Endothelial cell of umbilical vein (primary cell): ENCODE measurements around the gene KRT37.

Source experiments
- FOS ChIP-seq: IDR thresholded peaks from 2 replicates; pipeline ENCODE4 v1.6.1; 2011; ENCODE audit warnings: mild to moderate bottlenecking, low read length, moderate library complexity, borderline replicate concordance; ENCODE audit not compliant: insufficient read depth
- MYC ChIP-seq: IDR thresholded peaks from one replicate; pipeline ENCODE4 v1.6.1; 2011; ENCODE audit warnings: mild to moderate bottlenecking, low read depth, low read length
- POLR2A ChIP-seq: IDR thresholded peaks from 2 replicates; pipeline ENCODE4 v1.6.1; 2012; ENCODE audit warnings: low read depth, mild to moderate bottlenecking, control low read depth, low read length
- POLR2AphosphoS5 ChIP-seq: IDR thresholded peaks from 2 replicates; pipeline ENCODE4 v1.6.1; 2012; ENCODE audit warnings: low read depth, mild to moderate bottlenecking, control low read depth, low read length, moderate library complexity; ENCODE audit not compliant: insufficient read depth
- TF ChIP-seq, protein P1 (sequence below), 2 donors: IDR thresholded peaks; 1 replicate in 1 of 2; 2 replicates in 1 of 2; pipeline ENCODE4 v1.5.1; 2011; ENCODE audit warnings: low read length in 2 of 2, mild to moderate bottlenecking in 2 of 2, moderate library complexity in 2 of 2, control low read depth in 1 of 2, inconsistent platforms in 1 of 2, low read depth in 1 of 2; ENCODE audit not compliant: insufficient read depth in 1 of 2; ENCODE audit errors: extremely low read depth in 1 of 2
- TF ChIP-seq, protein P2 (sequence below): IDR thresholded peaks from 2 replicates; pipeline ENCODE4 v1.6.1; 2011; ENCODE audit not compliant: insufficient read depth, insufficient read length

DNA sequence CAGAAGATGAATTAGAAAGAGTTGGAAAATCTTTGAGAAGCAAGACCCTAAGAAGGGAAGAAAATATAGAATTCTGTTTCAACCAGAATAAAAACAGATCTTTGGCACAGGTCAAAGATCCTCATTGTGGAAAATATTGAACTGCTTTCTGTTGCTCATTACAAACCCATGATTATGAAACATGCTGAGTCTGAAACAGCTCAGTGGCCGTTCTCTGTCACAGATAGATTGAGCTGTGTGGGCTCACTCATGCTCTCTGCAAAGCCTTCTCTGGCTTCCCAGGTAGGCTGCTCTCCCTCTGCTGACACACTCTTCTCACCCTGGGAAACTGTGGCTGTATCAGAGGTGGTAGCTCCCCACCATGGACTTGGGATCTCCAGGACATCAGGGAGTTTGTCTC, 19.8 kb upstream of the KRT37 start:
- TF ChIP-seq, protein P1, sequence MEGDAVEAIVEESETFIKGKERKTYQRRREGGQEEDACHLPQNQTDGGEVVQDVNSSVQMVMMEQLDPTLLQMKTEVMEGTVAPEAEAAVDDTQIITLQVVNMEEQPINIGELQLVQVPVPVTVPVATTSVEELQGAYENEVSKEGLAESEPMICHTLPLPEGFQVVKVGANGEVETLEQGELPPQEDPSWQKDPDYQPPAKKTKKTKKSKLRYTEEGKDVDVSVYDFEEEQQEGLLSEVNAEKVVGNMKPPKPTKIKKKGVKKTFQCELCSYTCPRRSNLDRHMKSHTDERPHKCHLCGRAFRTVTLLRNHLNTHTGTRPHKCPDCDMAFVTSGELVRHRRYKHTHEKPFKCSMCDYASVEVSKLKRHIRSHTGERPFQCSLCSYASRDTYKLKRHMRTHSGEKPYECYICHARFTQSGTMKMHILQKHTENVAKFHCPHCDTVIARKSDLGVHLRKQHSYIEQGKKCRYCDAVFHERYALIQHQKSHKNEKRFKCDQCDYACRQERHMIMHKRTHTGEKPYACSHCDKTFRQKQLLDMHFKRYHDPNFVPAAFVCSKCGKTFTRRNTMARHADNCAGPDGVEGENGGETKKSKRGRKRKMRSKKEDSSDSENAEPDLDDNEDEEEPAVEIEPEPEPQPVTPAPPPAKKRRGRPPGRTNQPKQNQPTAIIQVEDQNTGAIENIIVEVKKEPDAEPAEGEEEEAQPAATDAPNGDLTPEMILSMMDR (IDR thresholded peaks at IDR 0.05; ENCODE audit: extremely low read depth in 1 of 2, insufficient read depth in 1 of 2, low read depth in 1 of 2, low read length in 2 of 2): no peak
- no peak for TF ChIP-seq POLR2A
- TF ChIP-seq, protein P2, sequence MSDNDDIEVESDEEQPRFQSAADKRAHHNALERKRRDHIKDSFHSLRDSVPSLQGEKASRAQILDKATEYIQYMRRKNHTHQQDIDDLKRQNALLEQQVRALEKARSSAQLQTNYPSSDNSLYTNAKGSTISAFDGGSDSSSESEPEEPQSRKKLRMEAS: no peak
- no peak for TF ChIP-seq MYC
- no peak for TF ChIP-seq POLR2AphosphoS5
- no peak for TF ChIP-seq FOS
